Chondrocyte (in vitro differentiated cells): ENCODE results near the gene SYNJ2. TPM values are rescaled to one million over a fixed set of nuclear protein-coding genes. Genes with fewer than 3 reads are reported as not detected.

Experiments used
- DNase-seq: peaks from one replicate; pipeline ENCODE4 v3.0.0; 2021; ENCODE audit warnings: mixed read lengths, low spot score
- H3K27ac Mint-ChIP-seq: one replicate; pipeline ENCODE4 v1.8.0; 2021; ENCODE audit warnings: mild to moderate bottlenecking, moderate library complexity, mixed read lengths; ENCODE audit not compliant: unreplicated experiment
- H3K27me3 Mint-ChIP-seq: 2 replicates; pipeline ENCODE4 v1.8.0; 2021; ENCODE audit warnings: low read depth, mixed read lengths
- H3K36me3 Mint-ChIP-seq: 2 replicates; pipeline ENCODE4 v1.8.0; 2021; ENCODE audit warnings: low read depth, mixed read lengths
- H3K4me1 Mint-ChIP-seq: 2 replicates; pipeline ENCODE4 v1.8.0; 2021; ENCODE audit warnings: low read depth, mild to moderate bottlenecking, mixed read lengths
- H3K4me3 Mint-ChIP-seq: one replicate; pipeline ENCODE4 v1.8.0; 2021; ENCODE audit warnings: mild to moderate bottlenecking, moderate library complexity, mixed read lengths; ENCODE audit not compliant: unreplicated experiment
- H3K9me3 Mint-ChIP-seq: 2 replicates; pipeline ENCODE4 v1.8.0; 2021; ENCODE audit warnings: low read depth, mixed read lengths
- CTCF ChIP-seq: fragments of 200-600 bp; sonication (generic); IDR thresholded peaks from 2 replicates; pipeline ENCODE4 v1.5.0; 2021; ENCODE audit warnings: antibody characterized with exemption, mild to moderate bottlenecking, moderate library complexity
- total RNA-seq: library from RNA; stranded (reverse); gene quantifications from 3 replicates; pipeline ENCODE4 v1.2.1, GENCODE V29; 2021

The SYNJ2 gene
- total RNA-seq, 1 donor from 2014 or later = 53.1 TPM

DNA sequence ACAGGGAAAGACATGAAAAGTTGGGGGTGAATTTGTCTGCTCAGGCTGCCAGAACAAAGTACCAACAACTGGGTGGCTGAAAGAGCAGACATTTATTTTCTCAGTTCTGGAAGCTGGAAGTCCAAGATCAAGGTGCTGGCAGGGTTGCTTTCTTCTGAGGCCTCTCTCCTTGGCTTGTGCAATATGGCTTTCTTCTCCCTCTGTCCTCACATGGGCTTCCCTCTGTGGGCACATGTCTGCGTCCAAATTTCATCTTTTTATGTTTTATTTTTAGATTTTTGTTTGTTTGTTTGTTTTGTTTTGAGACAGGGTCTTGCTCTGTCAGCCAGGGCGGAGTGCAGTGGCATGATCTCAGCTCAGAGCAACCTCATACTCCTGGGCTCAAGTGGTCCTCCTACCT is 6.2 kb upstream of the SYNJ2 start:
- Mint-ChIP-seq H3K27ac (no peak overlapping the region), H3K4me3 (no peak overlapping the region), H3K9me3 (no peaks in the 10 kb centered on the region), H3K36me3 (no peaks in the 10 kb centered on the region), H3K27me3 (peaks cover 4% of the 10 kb centered on the region), H3K4me1 (peaks cover 9% of the 10 kb centered on the region)
- no peak for TF ChIP-seq CTCF
- DNase-seq = no peak

GRCh38 chr6:157976345-157977175 is 5.1 kb upstream of the SYNJ2 start:
- Mint-ChIP-seq H3K4me1 (peaks cover 12% of the 10 kb centered on the region), H3K27me3 (no peaks in the 10 kb centered on the region), H3K9me3 (no peaks in the 10 kb centered on the region), H3K36me3 (no peaks in the 10 kb centered on the region), H3K27ac (no peak overlapping the region), H3K4me3 (no peak overlapping the region)
- DNase-seq = no peak
- no peak for TF ChIP-seq CTCF

- Mint-ChIP-seq H3K4me3 (no peak overlapping the region), H3K4me1 (peaks cover 12% of the 10 kb centered on the region), H3K36me3 (no peaks in the 10 kb centered on the region), H3K27me3 (no peaks in the 10 kb centered on the region), H3K9me3 (no peaks in the 10 kb centered on the region), H3K27ac (no peak overlapping the region)
- TF ChIP-seq CTCF = no peak
- no peak for DNase-seq
These were observed 4.4 kb upstream of the SYNJ2 start for GRCh38 chr6:157977176-157977804.

- TF ChIP-seq CTCF = no peak
- no peaks in the 10 kb centered on the region for H3K27me3 Mint-ChIP-seq
- no peak overlapping the region for H3K27ac Mint-ChIP-seq
These were observed 3.5 kb upstream of the SYNJ2 start for GRCh38 chr6:157978021-157978783.

More at GRCh38 chr6:157978021-157978783, 3.5 kb upstream of the SYNJ2 start:
- Mint-ChIP-seq H3K4me3 (no peak overlapping the region), H3K36me3 (no peaks in the 10 kb centered on the region), H3K4me1 (peaks cover 21% of the 10 kb centered on the region), H3K9me3 (no peaks in the 10 kb centered on the region)
- DNase-seq = no peak
